NCI-H2196 (cell line): ENCODE measurements around the gene PARD3.

Experiments
- DNase-seq: peaks from one replicate; lab custom pipeline; 2025; ENCODE audit not compliant: unreplicated experiment; lab: John Stamatoyannopoulos, UW

The PARD3 gene

GRCh38 chr10:34240039-34240438 is 575.1 kb downstream of the PARD3 start:
- no peak for DNase-seq

- DNase-seq: no peak
These were observed 577.1 kb downstream of the PARD3 start for GRCh38 chr10:34237898-34238455.

- no peak for DNase-seq
These were observed 578.2 kb downstream of the PARD3 start for GRCh38 chr10:34236931-34237330.

GRCh38 chr10:34235164-34235832 is 579.8 kb downstream of the PARD3 start:
- peak; percentile 9 for DNase-seq

- DNase-seq: no peak
These were observed 582.6 kb downstream of the PARD3 start for GRCh38 chr10:34232481-34232880.

- no peak for DNase-seq
These were observed 583.5 kb downstream of the PARD3 start for GRCh38 chr10:34231441-34232180.

GRCh38 chr10:34229917-34230316 is 585.2 kb downstream of the PARD3 start:
- no peak for DNase-seq

GRCh38 chr10:34228066-34228465 is 587.0 kb downstream of the PARD3 start:
- DNase-seq: no peak

GRCh38 chr10:34224639-34225038 is 590.5 kb downstream of the PARD3 start:
- DNase-seq: no peak

GRCh38 chr10:34223658-34224057 is 591.4 kb downstream of the PARD3 start:
- no peak for DNase-seq

- DNase-seq: no peak
These were observed 592.7 kb downstream of the PARD3 start for GRCh38 chr10:34222359-34222758.

- no peak for DNase-seq
These were observed 595.1 kb downstream of the PARD3 start for GRCh38 chr10:34219753-34220548.

- no peak for DNase-seq
These were observed 597.6 kb downstream of the PARD3 start for GRCh38 chr10:34217524-34217923.

- DNase-seq: no peak
These were observed 598.6 kb downstream of the PARD3 start for GRCh38 chr10:34216348-34216945.

- DNase-seq: no peak
These were observed 601.3 kb downstream of the PARD3 start for GRCh38 chr10:34213805-34214197.

- DNase-seq: no peak
These were observed 601.8 kb downstream of the PARD3 start for GRCh38 chr10:34213193-34213804.

- no peak for DNase-seq
These were observed 607.8 kb downstream of the PARD3 start for GRCh38 chr10:34207343-34207742.

GRCh38 chr10:34206935-34207268 is 608.2 kb downstream of the PARD3 start:
- no peak for DNase-seq

- no peak for DNase-seq
These were observed 608.8 kb downstream of the PARD3 start for GRCh38 chr10:34206078-34206934.

- DNase-seq: no peak
These were observed 609.6 kb downstream of the PARD3 start for GRCh38 chr10:34205452-34205851.
